ENCODE measurements around the gene PACSIN2. TPM values are rescaled to one million over a fixed set of nuclear protein-coding genes. Genes with fewer than 3 reads are reported as not detected.
"Not testable (repeated sequence)": the region's sequence is repeated elsewhere in the genome, so short reads cannot be mapped to it uniquely, and the experiment has no call there.

The PACSIN2 gene
- total RNA-seq, 2 donors from 2014 or later, result 78.0 to 87.1 TPM

DNA sequence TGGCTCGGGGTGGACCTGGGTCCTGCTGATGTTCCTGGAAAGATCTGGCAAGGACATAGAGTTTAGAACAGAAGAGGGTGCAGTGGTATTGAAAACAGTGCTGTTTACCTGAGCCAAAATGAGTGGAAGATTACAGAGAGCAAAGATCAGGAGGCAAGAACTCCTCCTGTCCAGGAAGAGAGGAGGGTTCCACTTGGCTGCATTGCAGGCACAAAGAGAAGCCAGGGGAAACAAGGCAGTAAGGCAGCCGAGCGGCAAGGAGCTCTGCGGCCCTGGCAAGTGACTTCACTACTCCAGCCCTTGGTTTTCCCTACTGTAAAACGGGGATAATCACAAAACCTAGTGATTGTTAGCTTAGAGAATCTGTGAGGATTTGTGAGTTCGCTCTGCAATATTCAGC lies 3.7 kb upstream of the PACSIN2 start:
- H3K27me3 ChIP-seq (replicated peaks; ENCODE audit: insufficient read depth), result no peaks in the 10 kb centered on the region
- TF ChIP-seq, protein P1, sequence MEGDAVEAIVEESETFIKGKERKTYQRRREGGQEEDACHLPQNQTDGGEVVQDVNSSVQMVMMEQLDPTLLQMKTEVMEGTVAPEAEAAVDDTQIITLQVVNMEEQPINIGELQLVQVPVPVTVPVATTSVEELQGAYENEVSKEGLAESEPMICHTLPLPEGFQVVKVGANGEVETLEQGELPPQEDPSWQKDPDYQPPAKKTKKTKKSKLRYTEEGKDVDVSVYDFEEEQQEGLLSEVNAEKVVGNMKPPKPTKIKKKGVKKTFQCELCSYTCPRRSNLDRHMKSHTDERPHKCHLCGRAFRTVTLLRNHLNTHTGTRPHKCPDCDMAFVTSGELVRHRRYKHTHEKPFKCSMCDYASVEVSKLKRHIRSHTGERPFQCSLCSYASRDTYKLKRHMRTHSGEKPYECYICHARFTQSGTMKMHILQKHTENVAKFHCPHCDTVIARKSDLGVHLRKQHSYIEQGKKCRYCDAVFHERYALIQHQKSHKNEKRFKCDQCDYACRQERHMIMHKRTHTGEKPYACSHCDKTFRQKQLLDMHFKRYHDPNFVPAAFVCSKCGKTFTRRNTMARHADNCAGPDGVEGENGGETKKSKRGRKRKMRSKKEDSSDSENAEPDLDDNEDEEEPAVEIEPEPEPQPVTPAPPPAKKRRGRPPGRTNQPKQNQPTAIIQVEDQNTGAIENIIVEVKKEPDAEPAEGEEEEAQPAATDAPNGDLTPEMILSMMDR (IDR thresholded peaks at IDR 0.05), result no peak
- TF ChIP-seq POLR2A (IDR thresholded peaks at IDR 0.05) (no peak), POLR2AphosphoS5 (IDR thresholded peaks at IDR 0.05) (no peak)
- H3K4me3 ChIP-seq, result no peak overlapping the region
- H3K27ac ChIP-seq, result no peak overlapping the region
- 72% methylated on average over 6 of the region's 6 CpGs for WGBS
- intact Hi-C loops (cut with DNase I), result loop anchor here (5.0 to 10.0 kb wide), 3 partner anchors 116 to 234 kb away; no protein-coding TSS in a partner anchor
- no peaks in the 10 kb centered on the region for H3K36me3 ChIP-seq
- H3K9me3 ChIP-seq, result no peaks in the 10 kb centered on the region
- no peak for DNase-seq (ENCODE audit: low spot score)
- no peaks in the 10 kb centered on the region for H3K4me1 ChIP-seq (replicated peaks)

DNA sequence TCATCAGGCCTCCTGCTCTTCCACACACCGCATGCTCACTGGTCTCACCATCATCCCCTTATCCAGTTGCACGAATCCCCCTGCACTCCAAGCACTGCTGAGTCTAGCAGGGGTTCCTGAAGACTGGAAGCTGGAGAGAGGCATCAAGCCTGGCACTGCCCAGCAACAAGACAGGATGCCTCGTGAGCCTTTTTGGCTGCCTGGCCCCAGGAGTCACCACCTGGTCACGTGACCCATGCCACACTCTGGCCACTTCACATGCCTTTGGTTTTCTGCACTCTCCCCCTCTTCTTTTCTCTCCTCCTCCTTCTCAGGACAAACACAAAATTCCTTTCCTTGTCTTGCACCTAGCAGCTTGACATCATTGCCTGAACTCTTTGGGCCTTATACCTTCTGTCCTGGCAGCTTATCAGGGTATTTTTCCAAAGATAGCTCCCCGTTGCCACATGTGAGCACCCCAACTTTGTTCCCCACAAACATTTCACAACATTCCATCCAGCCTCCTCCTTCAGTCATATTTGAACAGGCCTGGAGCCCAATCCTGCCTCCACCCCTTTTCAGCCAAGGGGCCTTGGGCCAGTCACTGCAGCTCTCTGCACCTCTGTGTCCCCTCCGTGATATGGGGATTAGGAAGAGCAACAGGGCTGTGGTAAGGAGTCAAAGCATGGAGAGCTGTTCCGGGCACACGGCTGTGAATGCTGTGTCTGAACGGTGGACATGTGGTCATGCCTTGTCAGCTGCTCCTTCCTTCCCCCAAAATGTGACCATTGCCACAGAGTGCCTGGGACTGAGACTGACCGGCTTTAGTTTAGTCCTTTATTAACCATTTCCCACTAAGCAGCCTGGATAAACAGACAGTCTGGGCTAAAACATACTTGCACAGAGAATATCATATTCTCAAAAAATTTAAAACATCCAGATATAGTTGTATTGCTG lies 2.8 kb upstream of the PACSIN2 start:
- no peak for DNase-seq (ENCODE audit: low spot score)
- no peak overlapping the region for H3K4me3 ChIP-seq
- H3K27me3 ChIP-seq (replicated peaks; ENCODE audit: insufficient read depth), result no peaks in the 10 kb centered on the region
- intact Hi-C loops (cut with DNase I), result loop anchor here (5.0 to 10.0 kb wide), 3 partner anchors 115 to 233 kb away; no protein-coding TSS in a partner anchor
- H3K27ac ChIP-seq, result no peak overlapping the region
- H3K36me3 ChIP-seq, result no peaks in the 10 kb centered on the region
- no peaks in the 10 kb centered on the region for H3K4me1 ChIP-seq (replicated peaks)
- WGBS, result 80% methylated on average over 10 of the region's 10 CpGs
- TF ChIP-seq, protein P1 (IDR thresholded peaks at IDR 0.05), result no peak
- TF ChIP-seq POLR2A (IDR thresholded peaks at IDR 0.05) (no peak), POLR2AphosphoS5 (IDR thresholded peaks at IDR 0.05) (no peak)
- H3K9me3 ChIP-seq, result no peaks in the 10 kb centered on the region

DNA sequence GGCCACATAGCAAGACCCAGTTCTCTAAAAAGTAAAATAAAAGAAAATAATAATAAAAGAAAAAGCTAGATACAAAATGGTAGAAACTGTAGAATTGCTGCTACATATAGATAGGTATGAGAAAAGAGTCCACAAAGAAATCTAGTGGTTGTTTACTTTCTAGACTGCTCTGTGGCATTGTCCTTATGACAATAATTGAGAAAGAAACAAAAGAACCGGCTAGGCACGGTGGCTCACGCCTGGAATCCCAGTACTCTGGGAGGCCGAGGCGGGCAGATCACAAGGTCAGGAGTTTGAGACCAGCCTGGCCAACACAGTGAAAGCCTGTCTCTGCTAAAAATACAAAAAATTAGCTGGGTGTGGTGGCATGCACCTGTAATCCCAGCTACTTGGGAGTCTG lies 1.2 kb upstream of the PACSIN2 start:
- 68% methylated on average over 5 of the region's 5 CpGs for WGBS
- peak overlapping the region in 1 of 2 donors; percentile 89 for H3K27ac ChIP-seq
- not testable (repeated sequence) for H3K9me3 ChIP-seq; H3K4me3 ChIP-seq; H3K27me3 ChIP-seq (replicated peaks; ENCODE audit: insufficient read depth); H3K36me3 ChIP-seq; DNase-seq (ENCODE audit: low spot score); H3K4me1 ChIP-seq (replicated peaks)
- intact Hi-C loops (cut with DNase I), result loop anchor here (5.0 to 10.0 kb wide), 3 partner anchors 114 to 231 kb away; no protein-coding TSS in a partner anchor

DNA sequence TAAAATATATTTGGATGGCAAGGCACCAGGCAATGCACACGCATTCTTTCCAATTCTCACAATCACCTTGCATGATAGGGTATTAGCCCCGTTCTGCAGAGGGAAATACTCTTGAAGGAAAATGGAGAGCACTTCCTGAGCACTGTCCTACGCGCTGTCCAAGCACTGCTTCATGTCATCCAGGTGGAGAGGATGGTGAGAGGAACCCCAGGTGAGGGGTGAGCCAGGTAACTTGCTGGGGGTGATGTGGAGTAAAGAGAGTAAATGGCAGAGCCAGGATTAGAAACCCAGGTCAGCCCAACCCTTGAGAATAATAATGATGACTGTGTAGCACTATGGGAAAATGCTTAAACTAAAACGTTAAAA lies 711 bp upstream of the PACSIN2 start:
- Histone ChIP-seq H3K27me3 (replicated peaks; ENCODE audit: insufficient read depth) (no peaks in the 10 kb centered on the region), H3K36me3 (no peaks in the 10 kb centered on the region), H3K9me3 (no peaks in the 10 kb centered on the region), H3K27ac (peak overlapping the region; percentile 87 to 89), H3K4me3 (peak overlapping the region; percentile 90 to 93), H3K4me1 (replicated peaks) (no peaks in the 10 kb centered on the region)
- intact Hi-C loops (cut with DNase I), result loop anchor here (5.0 to 10.0 kb wide), 3 partner anchors 113 to 231 kb away; no protein-coding TSS in a partner anchor
- WGBS, result 26% methylated on average over 5 of the region's 5 CpGs
- TF ChIP-seq, protein P1 (IDR thresholded peaks at IDR 0.05), result no peak
- TF ChIP-seq POLR2AphosphoS5 (IDR thresholded peaks at IDR 0.05) (no peak), POLR2A (IDR thresholded peaks at IDR 0.05) (no peak)
- DNase-seq (ENCODE audit: low spot score), result no peak

DNA sequence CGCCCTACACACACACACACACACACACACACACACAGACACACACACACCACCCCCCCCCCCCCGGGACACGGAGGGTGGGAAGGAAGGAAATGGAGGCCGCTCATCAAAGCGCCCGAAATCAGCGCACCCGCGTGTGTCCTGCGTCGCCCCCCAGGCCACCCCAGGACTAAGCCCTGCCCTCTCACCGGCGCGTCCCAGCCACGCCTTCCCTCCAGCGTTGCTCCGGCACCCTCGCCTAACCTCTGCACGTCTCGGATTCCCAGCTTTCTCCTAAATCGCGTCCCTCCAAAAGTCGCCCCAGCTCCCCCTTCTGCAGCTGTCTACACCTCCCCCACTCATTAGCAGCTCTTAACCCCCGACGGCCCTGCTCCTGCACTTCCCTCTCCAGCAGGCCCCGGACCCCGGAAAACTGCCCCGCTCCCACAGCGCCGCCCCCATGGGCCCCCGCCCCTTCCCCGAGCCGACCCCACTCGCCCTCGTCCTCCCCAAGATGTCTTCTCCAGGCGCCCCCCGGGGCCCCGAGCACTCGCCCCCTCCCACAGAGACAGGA lies 557 bp downstream of the PACSIN2 start:
- TF ChIP-seq POLR2A (IDR thresholded peaks at IDR 0.05) (no peak), POLR2AphosphoS5 (IDR thresholded peaks at IDR 0.05) (no peak)
- TF ChIP-seq, protein P1 (IDR thresholded peaks at IDR 0.05), result no peak
- peak; percentile 29 for DNase-seq (ENCODE audit: low spot score)

More for the DNA sequence above, 557 bp downstream of the PACSIN2 start:
- peak overlapping the region; percentile 90 to 93 for H3K4me3 ChIP-seq
- no peaks in the 10 kb centered on the region for H3K36me3 ChIP-seq
- no peaks in the 10 kb centered on the region for H3K9me3 ChIP-seq
- peak overlapping the region; percentile 87 to 89 for H3K27ac ChIP-seq
- WGBS, result under 1% methylated on average over 36 of the region's 39 CpGs
- no peaks in the 10 kb centered on the region for H3K27me3 ChIP-seq (replicated peaks; ENCODE audit: insufficient read depth)
- intact Hi-C loops (cut with DNase I), result loop anchor here (10.0 kb wide), 1 partner anchor 230 kb away; no protein-coding TSS in a partner anchor
- H3K4me1 ChIP-seq (replicated peaks), result no peaks in the 10 kb centered on the region
